ENCODE data around the gene WSB1.

WSB1 gene

DNA sequence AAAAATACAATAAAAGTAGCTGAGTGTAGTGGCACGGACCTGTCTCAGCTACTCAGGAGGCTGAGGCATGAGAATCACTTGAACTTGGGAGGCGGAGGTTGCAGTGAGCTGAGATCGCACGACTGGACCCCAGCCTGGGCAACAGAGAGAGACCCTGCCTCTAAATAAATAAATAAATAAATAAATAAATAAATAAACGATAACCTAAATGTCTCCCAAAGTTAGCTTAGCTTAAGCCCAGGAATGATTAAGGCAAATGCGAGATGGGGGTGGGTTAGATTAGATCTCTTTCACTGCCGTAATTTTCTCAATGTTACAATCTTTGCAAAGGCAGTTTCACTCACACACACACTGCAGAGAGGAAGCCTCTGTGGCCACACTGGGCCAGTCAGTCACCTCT, 46.7 kb downstream of the WSB1 start:
- DNase-seq = no peak

DNA sequence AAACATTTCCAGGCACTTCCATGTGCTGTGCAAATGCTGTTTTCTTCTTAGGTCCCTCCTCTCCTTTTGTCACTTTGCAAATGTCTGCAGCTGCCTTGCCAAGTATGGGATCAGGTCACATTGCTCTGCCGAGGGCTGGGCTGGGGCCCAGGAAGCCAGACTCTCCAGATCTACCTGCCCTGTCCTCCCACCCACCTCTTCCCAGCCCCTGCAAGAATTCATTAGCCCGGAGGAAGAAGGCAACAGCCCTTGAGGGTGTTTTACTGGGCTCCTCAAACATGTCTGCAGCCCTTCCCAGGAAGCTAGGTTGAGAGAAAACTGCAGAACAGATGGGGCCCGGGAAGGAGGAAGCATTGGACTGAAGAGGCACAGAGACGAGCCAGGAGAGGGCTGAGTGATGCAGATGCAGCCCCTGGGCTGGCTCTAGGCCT, 47.1 kb downstream of the WSB1 start:
- DNase-seq = no peak

- DNase-seq = no peak
Observed at GRCh38 chr17:27342059-27342458, 48.1 kb downstream of the WSB1 start.

- no peak for DNase-seq
Observed at GRCh38 chr17:27343294-27343693, 49.4 kb downstream of the WSB1 start.

- DNase-seq = no peak
Observed at GRCh38 chr17:27343977-27344607, 50.2 kb downstream of the WSB1 start.

- no peak for DNase-seq
Observed at GRCh38 chr17:27345141-27345904, 51.4 kb downstream of the WSB1 start.

GRCh38 chr17:27346228-27346899, 52.5 kb downstream of the WSB1 start:
- DNase-seq = no peak

DNA sequence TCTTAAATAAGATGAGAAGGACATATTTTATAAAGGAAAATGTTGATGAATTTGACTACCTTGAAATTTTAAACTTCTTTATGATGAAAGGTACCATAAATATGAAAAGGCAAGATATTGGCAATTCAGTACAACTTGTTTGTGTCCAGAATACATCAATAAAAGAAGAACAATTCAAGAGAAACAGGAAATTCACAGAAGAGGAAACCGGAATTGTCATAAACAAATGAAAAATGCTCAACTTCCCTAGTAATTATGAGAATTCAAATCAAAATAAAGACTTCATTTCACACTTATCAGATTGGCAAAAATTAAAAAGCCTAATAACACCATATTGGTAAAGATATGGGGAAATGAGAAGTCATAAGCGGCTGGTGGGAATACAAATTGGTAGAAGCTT, 54.3 kb downstream of the WSB1 start:
- DNase-seq = no peak

DNA sequence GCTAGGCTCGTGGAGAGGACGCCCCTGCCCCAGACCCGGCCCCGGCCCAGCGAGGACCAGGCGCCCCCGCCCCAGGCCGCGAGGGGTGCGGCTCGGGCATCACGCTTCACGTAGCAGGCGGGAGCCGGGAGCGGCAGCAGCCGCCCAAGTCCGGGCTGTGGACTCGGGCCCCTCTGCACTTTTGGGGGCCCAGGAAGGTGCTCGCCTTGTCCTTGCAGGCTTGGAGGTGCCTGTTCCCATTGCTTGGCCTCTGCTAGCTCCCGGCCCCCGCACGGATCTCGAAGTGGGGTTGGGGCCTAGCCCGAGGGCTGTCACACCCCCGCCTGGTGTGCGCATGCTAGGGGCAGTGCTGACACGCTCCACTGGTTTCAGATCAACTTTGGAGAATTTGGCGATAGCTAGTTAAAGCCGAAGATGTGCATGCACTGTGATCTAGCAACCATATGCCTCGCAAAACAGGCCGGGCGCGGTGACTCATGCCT, 55.7 kb downstream of the WSB1 start:
- no peak for DNase-seq

GRCh38 chr17:27351759-27352158, 57.8 kb downstream of the WSB1 start:
- DNase-seq = no peak

DNA sequence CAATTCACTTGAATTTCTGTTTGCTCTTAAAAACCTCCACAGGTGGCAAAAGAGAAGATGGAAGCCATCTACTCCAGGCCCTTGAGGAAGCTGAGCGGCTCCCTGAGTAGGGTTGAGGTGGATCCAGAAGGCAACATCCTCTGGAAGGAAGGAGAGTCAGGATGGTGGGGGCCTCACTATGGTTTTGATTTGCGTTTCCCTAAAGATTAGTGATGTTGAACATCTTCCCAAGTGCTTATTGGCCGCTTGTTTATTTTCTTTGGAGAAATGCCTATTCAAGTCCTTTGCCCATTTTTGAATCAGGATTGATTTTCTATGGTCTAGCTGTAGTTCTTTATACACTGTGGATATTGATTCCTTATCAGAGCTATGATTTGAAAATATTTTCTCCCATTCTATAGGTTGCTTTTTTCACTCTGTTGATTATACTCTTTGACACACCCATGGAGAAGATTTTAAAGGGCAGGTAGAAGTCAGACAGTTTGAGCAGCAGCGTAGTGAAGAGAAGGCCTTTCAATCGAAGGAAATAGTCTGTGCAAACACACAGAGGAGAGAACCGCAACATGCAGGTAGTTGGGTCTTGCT, 58.6 kb downstream of the WSB1 start:
- DNase-seq = no peak

GRCh38 chr17:27353033-27353460, 59.1 kb downstream of the WSB1 start:
- DNase-seq = no peak

DNA sequence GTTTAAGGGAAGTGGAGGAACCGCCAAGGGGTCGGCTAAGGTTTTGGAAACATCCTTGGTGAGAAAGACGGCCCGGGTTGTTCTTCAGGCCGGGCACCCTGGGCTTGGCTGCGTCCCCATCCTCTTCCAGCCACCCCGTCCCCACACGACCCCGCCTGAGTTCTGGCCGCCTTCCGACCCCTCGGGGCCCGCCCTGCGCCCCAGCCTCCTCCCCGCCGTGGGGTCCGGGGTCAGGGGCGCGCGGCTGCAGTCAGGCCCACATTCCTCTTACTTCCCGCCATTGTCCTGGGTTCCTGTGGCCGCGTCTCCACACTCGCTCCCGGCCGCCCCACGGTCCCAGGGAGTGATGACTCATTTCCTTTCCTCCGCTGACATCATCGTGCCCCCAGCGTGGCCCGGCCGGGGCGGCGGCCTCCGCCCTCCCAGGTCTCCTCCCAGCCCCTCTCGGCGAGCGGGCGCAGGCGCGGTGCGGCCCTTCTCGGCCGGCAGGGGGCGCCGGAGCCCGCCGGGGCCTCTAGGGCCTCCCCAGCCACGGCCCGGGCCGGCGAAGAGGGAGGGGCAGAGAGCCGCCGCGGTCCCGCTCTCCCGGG, 59.6 kb downstream of the WSB1 start:
- peak; percentile 90 for DNase-seq

DNA sequence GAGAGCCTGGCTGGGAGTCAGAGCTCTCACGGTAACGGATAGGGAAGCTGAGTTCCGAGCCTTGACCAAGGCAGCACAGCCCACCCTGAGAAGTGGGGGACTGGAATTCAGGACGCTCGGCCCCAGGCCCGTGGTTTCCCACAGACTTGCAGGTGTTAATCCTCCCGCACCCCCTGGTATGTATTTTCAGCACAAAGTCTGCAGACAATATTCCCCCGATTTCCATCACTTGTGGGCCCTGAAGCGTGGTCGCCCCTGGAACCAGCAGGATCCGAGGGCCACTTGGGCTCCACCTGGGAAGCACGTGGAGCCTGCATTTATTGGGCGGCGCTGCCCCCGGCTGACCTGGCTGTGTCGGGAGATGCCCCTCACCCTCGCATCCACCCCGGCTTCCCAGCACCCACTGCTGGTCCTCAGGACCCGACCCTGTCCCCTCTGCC, 60.2 kb downstream of the WSB1 start:
- no peak for DNase-seq

DNA sequence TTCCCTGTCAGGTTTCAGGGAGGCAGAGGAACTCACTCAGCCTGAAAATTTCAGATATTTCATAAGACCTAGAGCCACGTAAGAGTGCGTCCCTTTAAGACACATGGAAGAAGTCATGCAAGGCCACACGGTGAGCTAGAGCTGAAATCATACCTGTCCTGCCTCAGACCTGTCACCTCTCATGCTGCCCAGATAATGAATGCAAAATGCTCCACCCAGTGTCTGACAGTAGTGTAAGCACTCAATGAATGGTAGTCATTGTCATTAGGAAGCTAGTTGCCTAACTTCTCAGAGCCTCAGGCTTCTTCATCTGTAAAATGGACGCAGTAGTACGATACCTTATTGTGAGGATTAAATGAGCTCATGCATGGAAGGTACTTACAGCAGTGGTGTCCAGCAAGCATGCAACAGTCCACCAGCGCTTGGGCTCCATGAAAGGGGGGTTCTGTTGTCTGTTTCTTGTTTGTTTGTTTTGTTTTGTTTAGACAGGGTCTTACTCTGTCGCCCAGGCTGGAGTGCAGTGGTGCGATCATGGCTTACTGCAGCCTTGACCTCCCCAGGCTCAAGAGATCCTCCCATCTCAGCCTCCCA, 60.7 kb downstream of the WSB1 start:
- no peak for DNase-seq

GRCh38 chr17:27355419-27355818, 61.5 kb downstream of the WSB1 start:
- DNase-seq = no peak

DNA sequence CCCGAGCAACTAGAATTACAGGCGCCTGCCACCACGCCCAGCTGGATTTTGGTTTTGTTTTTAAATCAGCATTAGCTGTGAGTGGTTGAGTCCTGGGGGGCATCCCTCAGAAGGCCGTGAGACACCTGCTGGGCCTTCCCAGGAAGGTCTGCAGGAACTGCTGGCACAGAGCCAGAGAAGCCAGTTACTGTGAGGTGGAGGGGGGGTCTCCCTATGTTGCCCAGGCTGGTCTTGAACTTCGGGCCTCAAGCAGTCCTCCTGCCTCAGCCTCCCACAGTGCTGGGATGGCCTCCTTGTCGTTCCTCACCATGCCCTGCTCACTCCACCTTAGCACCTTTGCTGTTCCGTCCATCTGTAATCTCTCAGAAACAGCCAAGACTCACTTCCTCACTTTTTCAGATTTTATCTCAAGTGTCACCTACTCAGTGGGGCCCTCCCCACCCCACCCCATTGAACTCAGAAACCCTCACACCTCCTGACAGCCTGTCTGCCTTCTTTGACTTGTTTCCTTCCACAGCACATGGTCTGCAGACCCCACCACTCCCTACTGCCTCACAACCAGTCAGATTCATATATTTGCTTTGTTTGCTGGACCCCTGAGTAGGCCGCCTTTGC, 62.3 kb downstream of the WSB1 start:
- no peak for DNase-seq

- no peak for DNase-seq
Observed at GRCh38 chr17:27357236-27357635, 63.3 kb downstream of the WSB1 start.

- no peak for DNase-seq
Observed at GRCh38 chr17:27360507-27360906, 66.6 kb downstream of the WSB1 start.

GRCh38 chr17:27361695-27362094, 67.8 kb downstream of the WSB1 start:
- no peak for DNase-seq

DNA sequence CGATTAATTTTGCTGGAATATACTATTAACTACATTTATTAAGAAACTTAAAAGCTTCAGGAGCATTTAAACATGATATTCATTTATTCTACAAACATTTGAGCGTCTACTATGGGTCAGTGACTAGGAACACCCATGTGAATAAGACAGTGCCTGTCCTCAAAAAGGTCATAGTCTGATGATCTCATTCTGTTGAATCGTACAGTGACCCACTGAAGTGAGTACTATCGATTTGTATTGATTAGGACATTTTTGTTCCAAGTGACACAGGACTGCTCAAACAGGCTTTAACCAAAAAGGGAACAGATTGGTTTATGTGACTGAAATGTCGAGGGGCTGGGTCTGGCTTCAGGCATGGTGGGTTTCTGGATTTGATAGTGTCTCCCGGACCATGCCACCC, 68.6 kb downstream of the WSB1 start:
- DNase-seq = no peak

- no peak for DNase-seq
Observed at GRCh38 chr17:27362909-27363308, 69.0 kb downstream of the WSB1 start.
